Gastrocnemius medialis (tissue), 4 donors: ENCODE data around the gene PRELID3B. TPM values are rescaled to one million over a fixed set of nuclear protein-coding genes. Genes with fewer than 3 reads are reported as not detected.

Experiments used
- ATAC-seq, 2 donors: fragments of 150-250 bp; one replicate each; pipeline ENCODE4 v1.9.1; 2016
- DNase-seq, 2 donors: peaks; one replicate each; pipeline ENCODE4 v3.0.0-alpha.2; 2019
- H3K27ac ChIP-seq, 4 donors: fragments of 200-600 bp; sonication (generic); 1 replicate in 1 of 4; 2 replicates in 3 of 4; pipeline ENCODE4 v1.5.1; 2016 to 2018; ENCODE audit warnings: mild to moderate bottlenecking in 2 of 4, moderate library complexity in 1 of 4
- H3K27me3 ChIP-seq, 3 donors: fragments of 200-600 bp; sonication (generic) in 2 of 3; 1 replicate in 1 of 3; 2 replicates in 2 of 3; pipeline versions ENCODE4 v1.5.1 to v1.6.0; 2016 to 2019; ENCODE audit warnings: mild to moderate bottlenecking in 1 of 3, moderate library complexity in 1 of 3
- H3K36me3 ChIP-seq, 2 donors: fragments of 200-600 bp; sonication (generic) in 1 of 2; one replicate each; pipeline ENCODE4 v1.5.1; 2017 to 2018
- H3K4me1 ChIP-seq, 2 donors: fragments of 200-600 bp; sonication (generic) in 1 of 2; one replicate each; pipeline ENCODE4 v1.5.1; 2016 to 2017; ENCODE audit warnings: mild to moderate bottlenecking in 2 of 2
- H3K4me3 ChIP-seq, 4 donors: fragments of 200-600 bp; sonication (generic) in 3 of 4; 1 replicate in 1 of 4; 2 replicates in 3 of 4; pipeline ENCODE4 v1.5.1; 2016 to 2019; ENCODE audit warnings: mild to moderate bottlenecking in 2 of 4
- H3K9me3 ChIP-seq, 3 donors: fragments of 200-600 bp; sonication (generic) in 2 of 3; 1 replicate in 1 of 3; 2 replicates in 2 of 3; pipeline ENCODE4 v1.5.1; 2016 to 2019
- CTCF ChIP-seq, 5 experiments: fragments of 450-650 bp in 3 of 5; fragments of 200-600 bp in 2 of 5; sonication (generic) in 2 of 5; IDR thresholded peaks in 4 of 5; conservative IDR thresholded peaks in 1 of 5; 1 replicate in 4 of 5; 2 replicates in 1 of 5; pipeline ENCODE4 v1.5.1; 2016 to 2019; ENCODE audit warnings: antibody characterized with exemption in 5 of 5, mild to moderate bottlenecking in 3 of 5, moderate library complexity in 3 of 5
- POLR2A ChIP-seq, 2 donors: fragments of 450-650 bp; IDR thresholded peaks; one replicate each; pipeline ENCODE4 v1.6.1; 2017; ENCODE audit warnings: antibody characterized with exemption in 2 of 2, mild to moderate bottlenecking in 2 of 2, moderate library complexity in 2 of 2
- in situ Hi-C, 4 donors: fragments of 200-750 bp; cut with MboI; loops; one replicate each; pipeline versions ENCODE4 v1.15.0 to v1.8.0; 2017; ENCODE audit warnings: low sequenced_read_pairs in 4 of 4
- intact Hi-C: fragments of 100-400 bp; cut with DNase I; formaldehyde crosslinking; loops from one replicate; pipeline ENCODE4 v1.15.1; 2023; ENCODE audit warnings: low total_unique reads
- total RNA-seq, 4 donors: library from RNA; depleted of rRNA; stranded (reverse); fragments of >200 nt; gene quantifications; one replicate each; pipeline versions ENCODE4 v1.1.0 to v1.2.3, GENCODE V29; 2016

Gene PRELID3B
- total RNA-seq, 4 donors from 2014 or later = 31.6 to 41.3 (median 35.1) TPM

GRCh38 chr20:59082981-59083380 is 40.4 kb upstream of the PRELID3B start:
- H3K27ac ChIP-seq = no peak overlapping the region
- DNase-seq (no peak), ATAC-seq (no peak)
- intact Hi-C loops (no loop called here), in situ Hi-C loops (loop anchor here in 2 of 4 donors (10.0 to 25.0 kb wide), 2 partner anchors 132 to 329 kb away; no protein-coding TSS in a partner anchor)
- no peaks in the 10 kb centered on the region for H3K36me3 ChIP-seq
- no peaks in the 10 kb centered on the region for H3K9me3 ChIP-seq
- H3K27me3 ChIP-seq = peaks cover 0 to 1% (median 0%) of the 10 kb centered on the region in 3 donors
- peaks cover 0 to 1% of the 10 kb centered on the region in 2 donors for H3K4me1 ChIP-seq
- H3K4me3 ChIP-seq = no peak overlapping the region
- TF ChIP-seq POLR2A (IDR thresholded peaks at IDR 0.05) (no peak), CTCF (IDR thresholded peaks at IDR 0.05 in 4 of 5, conservative IDR thresholded peaks at IDR 0.05 in 1 of 5) (no peak)

- intact Hi-C loops = no loop called here
- in situ Hi-C loops = loop anchor here in 2 of 4 donors (10.0 to 25.0 kb wide), 2 partner anchors 133 to 330 kb away; no protein-coding TSS in a partner anchor
These were observed 39.6 kb upstream of the PRELID3B start for GRCh38 chr20:59082077-59082740.

GRCh38 chr20:59081036-59081435 is 38.5 kb upstream of the PRELID3B start:
- H3K27me3 ChIP-seq = peaks cover 0 to 8% (median 5%) of the 10 kb centered on the region in 3 donors
- TF ChIP-seq POLR2A (IDR thresholded peaks at IDR 0.05) = no peak
- TF ChIP-seq CTCF (IDR thresholded peaks at IDR 0.05 in 4 of 5, conservative IDR thresholded peaks at IDR 0.05 in 1 of 5) = no peak
- no peaks in the 10 kb centered on the region for H3K9me3 ChIP-seq
- H3K4me3 ChIP-seq = no peak overlapping the region
- no peaks in the 10 kb centered on the region for H3K36me3 ChIP-seq
- no peaks in the 10 kb centered on the region for H3K4me1 ChIP-seq
- H3K27ac ChIP-seq = no peak overlapping the region
- in situ Hi-C loops (loop anchor here in 2 of 4 donors (10.0 to 25.0 kb wide), 2 partner anchors 134 to 331 kb away; no protein-coding TSS in a partner anchor), intact Hi-C loops (no loop called here)
- DNase-seq (no peak), ATAC-seq (no peak)

More at GRCh38 chr20:59082077-59082740, 39.6 kb upstream of the PRELID3B start:
- Histone ChIP-seq H3K9me3 (no peaks in the 10 kb centered on the region), H3K36me3 (no peaks in the 10 kb centered on the region), H3K27me3 (peaks cover 0 to 4% (median 4%) of the 10 kb centered on the region in 3 donors), H3K27ac (no peak overlapping the region), H3K4me1 (no peaks in the 10 kb centered on the region), H3K4me3 (no peak overlapping the region)
- DNase-seq (no peak), ATAC-seq (no peak)
- TF ChIP-seq POLR2A (IDR thresholded peaks at IDR 0.05) (no peak), CTCF (IDR thresholded peaks at IDR 0.05 in 4 of 5, conservative IDR thresholded peaks at IDR 0.05 in 1 of 5) (peak in 2 of 5 experiments; percentile 9 to 35)

GRCh38 chr20:59078231-59078630 is 35.6 kb upstream of the PRELID3B start:
- TF ChIP-seq CTCF (IDR thresholded peaks at IDR 0.05 in 4 of 5, conservative IDR thresholded peaks at IDR 0.05 in 1 of 5) (no peak), POLR2A (IDR thresholded peaks at IDR 0.05) (no peak)
- Histone ChIP-seq H3K27ac (no peak overlapping the region), H3K4me3 (no peak overlapping the region), H3K36me3 (no peaks in the 10 kb centered on the region), H3K4me1 (no peaks in the 10 kb centered on the region), H3K9me3 (no peaks in the 10 kb centered on the region), H3K27me3 (peaks cover 0 to 9% (median 8%) of the 10 kb centered on the region in 3 donors)
- ATAC-seq (no peak), DNase-seq (no peak)
- in situ Hi-C loops (loop anchor here in 1 of 4 donors (25.0 kb wide), 1 partner anchor 334 kb away; no protein-coding TSS in a partner anchor), intact Hi-C loops (no loop called here)
